DOHH2 (cell line): Measurements from ENCODE around the gene PTPRN2.

ENCODE experiments used
- EZH2phosphoT487 ChIP-seq: fragments of 200-600 bp; sonication (generic); IDR thresholded peaks from 2 replicates; pipeline ENCODE4 v1.6.1; 2017; ENCODE audit warnings: borderline replicate concordance, mild to moderate bottlenecking, antibody characterized with exemption, low read length, moderate library complexity, mixed read lengths
- TF ChIP-seq, protein P1 (sequence below): fragments of 200-600 bp; sonication (generic); IDR thresholded peaks from one replicate; pipeline ENCODE4 v1.5.1; 2014; ENCODE audit warnings: antibody characterized with exemption, mild to moderate bottlenecking, low read depth, low read length; ENCODE audit not compliant: poor library complexity, severe bottlenecking

DNA sequence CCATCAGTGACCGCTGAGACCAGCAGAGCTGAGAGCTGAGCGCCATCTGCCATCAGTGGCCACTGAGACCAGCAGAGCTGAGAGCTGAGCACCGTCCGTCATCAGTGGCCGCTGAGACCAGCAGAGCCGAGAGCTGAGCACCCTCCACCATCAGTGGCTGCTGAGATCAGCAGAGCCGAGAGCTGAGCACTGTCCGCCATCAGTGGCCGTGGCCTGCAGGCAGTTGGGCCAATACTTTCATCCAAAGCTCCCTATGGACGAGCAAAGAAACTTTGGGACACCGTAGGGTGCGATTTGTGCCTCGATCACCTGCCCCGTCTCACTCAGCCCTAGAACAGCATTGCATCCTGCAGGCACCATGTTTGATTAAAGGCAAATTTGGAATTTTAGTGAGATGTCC, 985.0 kb downstream of the PTPRN2 start:
- TF ChIP-seq, protein P1, sequence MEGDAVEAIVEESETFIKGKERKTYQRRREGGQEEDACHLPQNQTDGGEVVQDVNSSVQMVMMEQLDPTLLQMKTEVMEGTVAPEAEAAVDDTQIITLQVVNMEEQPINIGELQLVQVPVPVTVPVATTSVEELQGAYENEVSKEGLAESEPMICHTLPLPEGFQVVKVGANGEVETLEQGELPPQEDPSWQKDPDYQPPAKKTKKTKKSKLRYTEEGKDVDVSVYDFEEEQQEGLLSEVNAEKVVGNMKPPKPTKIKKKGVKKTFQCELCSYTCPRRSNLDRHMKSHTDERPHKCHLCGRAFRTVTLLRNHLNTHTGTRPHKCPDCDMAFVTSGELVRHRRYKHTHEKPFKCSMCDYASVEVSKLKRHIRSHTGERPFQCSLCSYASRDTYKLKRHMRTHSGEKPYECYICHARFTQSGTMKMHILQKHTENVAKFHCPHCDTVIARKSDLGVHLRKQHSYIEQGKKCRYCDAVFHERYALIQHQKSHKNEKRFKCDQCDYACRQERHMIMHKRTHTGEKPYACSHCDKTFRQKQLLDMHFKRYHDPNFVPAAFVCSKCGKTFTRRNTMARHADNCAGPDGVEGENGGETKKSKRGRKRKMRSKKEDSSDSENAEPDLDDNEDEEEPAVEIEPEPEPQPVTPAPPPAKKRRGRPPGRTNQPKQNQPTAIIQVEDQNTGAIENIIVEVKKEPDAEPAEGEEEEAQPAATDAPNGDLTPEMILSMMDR, result no peak
- TF ChIP-seq EZH2phosphoT487, result no peak
